ENCODE data around the gene PGLYRP1.
A peak's percentile ranks its signal among the peaks of the same experiment; 100 is the strongest.

Gene PGLYRP1

DNA sequence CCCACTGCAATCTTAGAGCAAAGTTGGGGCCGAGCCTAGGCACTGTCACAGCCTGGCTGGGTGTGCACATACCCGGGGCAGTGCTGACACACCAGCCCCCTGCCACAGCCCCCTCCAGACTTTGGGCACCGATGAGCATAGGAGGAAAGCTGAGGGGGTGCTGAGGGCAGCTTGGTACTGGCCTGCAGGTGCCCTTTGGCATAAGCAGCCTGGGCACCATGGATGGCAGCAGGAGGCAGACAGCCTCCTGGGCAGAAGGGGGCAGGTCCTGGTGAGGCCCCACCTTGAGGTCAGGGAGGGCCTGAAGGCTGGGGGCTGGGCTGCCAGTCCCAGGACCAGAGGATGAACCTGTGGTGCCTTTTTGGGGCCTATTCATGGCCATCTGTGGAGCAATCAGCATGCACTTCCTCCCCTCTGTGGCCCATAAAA lies 9.8 kb upstream of the PGLYRP1 start:
- DNase-seq (ENCODE audit: low read depth), result no peak

DNA sequence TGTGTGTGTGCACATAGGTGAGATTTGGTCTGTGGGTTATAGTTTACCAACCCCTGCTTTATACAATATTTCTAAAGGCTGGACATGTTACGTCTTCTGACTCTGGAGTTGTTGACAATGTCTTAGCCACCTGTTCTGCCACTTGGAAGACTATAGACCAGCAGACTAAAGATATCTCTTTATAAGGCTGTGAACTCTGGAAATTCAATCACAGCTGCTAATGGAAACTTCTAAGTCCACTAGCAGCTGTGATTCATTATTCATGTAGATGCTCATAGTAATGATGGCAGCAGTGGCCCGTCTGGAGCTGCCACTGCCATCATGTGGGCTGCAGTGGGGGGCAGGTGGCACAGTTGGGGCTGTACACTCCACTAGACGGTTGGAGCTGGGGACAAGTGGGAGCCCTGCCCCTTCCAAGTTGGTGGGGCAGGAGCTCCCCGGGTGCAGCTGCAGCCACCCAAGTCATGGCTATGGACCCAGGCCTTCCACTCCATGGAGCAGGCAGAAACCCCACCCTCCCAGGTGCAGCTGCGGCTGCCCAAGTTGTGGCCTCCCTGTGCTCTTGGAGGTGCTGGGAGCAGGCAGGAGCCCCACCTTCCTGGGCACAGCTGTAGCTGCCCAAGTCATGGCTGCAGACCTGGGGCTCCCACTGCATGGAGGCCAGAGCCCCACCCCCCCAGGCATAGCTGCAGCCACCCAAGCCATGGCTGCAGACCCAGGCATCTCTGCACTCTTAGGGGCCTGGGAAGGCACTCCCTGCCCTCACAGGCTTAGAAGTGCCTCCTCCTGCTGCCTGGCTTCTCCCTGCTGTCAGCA lies 9.1 kb upstream of the PGLYRP1 start:
- no peak for DNase-seq (ENCODE audit: low read depth)

GRCh38 chr19:46030812-46031550 lies 8.1 kb upstream of the PGLYRP1 start:
- DNase-seq (ENCODE audit: low read depth), result no peak

DNA sequence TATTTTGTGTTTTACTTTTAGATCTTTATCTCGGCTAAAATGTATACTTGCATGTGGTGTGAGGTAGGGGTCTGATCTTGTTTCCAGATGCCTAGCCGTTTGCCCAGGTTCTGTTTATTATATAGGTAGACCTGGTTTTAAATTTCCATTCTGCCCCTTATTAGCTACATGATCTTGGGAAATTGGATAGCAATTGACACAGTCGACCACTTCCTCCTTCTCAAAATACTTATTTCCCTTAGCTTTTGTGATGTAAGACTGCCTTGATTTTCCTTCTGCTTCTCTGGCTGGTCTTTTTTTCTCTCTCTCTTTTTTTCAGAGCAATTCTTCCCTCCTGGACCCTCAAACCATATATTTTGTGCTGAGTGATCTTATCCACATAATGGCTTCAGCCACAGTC lies 3.0 kb upstream of the PGLYRP1 start:
- DNase-seq (ENCODE audit: low read depth), result no peak

GRCh38 chr19:46023311-46023779 lies 492 bp upstream of the PGLYRP1 start:
- no peak for DNase-seq (ENCODE audit: low read depth)

GRCh38 chr19:46022061-46022430 lies 807 bp downstream of the PGLYRP1 start:
- DNase-seq (ENCODE audit: low read depth), result no peak

GRCh38 chr19:46021531-46022041 lies 1.3 kb downstream of the PGLYRP1 start:
- DNase-seq (ENCODE audit: low read depth), result no peak

GRCh38 chr19:46020819-46021125 lies 2.1 kb downstream of the PGLYRP1 start:
- no peak for DNase-seq (ENCODE audit: low read depth)

- no peak for DNase-seq (ENCODE audit: low read depth)
These were observed 3.6 kb downstream of the PGLYRP1 start for GRCh38 chr19:46019270-46019669.

DNA sequence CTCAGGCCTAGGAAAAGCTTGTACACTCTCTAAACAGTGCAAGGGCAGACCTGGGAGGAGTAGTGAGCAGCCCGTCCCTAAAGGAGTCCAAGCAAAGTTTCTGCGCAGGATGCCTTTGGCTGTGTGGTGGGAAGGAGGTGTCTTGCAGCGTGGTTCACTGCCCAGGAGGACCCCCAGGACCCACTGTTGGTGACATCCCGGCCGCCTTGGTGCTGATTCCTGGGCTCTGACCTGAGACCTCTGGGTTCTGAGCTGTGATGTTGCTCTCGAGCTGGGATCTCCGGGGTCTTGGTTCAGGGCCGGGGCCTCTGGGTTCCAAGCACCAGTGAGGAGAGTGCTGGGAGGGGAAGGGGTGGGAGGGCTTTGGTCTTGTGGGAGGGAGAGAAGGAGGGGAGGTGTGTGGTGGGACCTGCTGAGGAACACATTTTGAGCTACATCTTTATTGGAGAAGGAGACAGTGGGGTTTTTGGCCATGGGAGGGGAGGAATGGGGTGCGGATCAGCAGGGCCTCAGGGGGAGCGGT lies 4.1 kb downstream of the PGLYRP1 start:
- no peak for DNase-seq (ENCODE audit: low read depth)

GRCh38 chr19:46017874-46018675 lies 4.8 kb downstream of the PGLYRP1 start:
- no peak for DNase-seq (ENCODE audit: low read depth)

GRCh38 chr19:46017095-46017429 lies 5.8 kb downstream of the PGLYRP1 start:
- no peak for DNase-seq (ENCODE audit: low read depth)

DNA sequence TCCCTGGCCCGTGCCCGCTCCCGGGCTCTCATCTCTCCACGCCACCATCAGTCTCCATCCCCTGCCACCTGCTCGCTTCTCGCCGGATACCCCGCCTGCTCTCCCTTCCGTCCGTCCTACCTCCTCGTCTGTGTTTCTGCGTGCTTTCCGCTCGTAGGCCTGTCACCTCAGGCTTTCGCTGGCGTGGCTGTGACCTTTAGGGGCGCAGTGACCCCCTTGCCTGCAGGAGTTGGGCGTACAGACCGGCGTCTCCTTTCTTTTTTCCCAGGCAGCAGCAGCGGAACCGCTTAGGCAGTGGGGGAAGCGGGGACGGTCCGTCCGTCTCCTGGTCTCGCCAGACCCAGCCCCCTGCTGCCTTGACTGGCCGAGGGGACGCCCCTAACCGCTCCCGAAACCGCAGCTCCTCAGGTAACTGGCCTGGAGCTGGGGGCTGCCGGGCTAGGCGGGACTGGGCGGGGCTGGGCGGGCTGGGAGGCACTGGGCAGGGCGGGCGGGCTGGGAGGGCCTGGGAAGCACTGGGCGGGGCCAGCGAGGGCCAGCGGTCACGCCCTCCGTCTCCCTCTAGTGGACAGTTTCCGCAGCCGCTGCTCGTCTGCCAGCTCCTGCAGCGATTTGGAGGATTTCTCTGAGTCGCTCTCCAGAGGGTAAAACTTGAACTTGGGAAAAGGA lies 6.3 kb downstream of the PGLYRP1 start:
- peak; percentile 71 for DNase-seq (ENCODE audit: low read depth)

DNA sequence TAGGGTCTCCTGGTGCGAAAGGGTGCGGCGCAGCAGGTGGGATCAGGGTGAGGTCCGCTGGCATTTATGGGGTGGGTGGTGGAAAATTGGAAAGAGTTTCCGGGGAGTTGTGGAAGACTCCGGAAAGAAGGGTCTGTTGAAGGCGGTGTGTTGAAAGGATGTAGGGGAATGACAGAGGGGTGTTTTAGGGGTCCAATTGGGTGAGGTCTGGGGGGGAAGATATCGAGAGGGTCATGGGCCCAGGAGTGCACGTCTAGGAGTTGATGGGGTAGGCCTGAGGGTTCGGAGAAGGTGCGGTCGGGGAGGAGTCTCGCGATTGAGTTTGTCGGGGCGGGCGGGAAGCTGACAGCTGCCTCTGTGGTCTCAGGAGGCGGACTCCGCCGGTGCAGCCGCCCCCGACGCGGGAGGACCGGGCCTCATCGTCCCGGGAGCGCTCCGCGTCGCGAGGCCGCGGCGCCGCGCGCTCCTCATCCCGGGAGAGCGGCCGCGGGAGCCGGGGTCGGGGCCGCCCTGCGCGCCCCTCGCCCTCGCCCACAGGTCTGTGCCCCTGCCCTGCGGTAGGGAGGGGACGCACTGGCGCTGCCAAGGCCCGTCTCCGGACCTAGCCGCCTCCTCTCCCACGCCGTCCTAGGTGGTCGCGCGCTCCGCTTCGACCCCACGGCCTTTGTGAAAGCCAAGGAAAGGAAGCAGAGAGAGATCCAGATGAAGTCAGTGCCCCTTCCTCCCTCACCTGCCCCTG lies 7.0 kb downstream of the PGLYRP1 start:
- DNase-seq (ENCODE audit: low read depth), result no peak

GRCh38 chr19:46014941-46015686 lies 7.7 kb downstream of the PGLYRP1 start:
- peak; percentile 32 for DNase-seq (ENCODE audit: low read depth)

DNA sequence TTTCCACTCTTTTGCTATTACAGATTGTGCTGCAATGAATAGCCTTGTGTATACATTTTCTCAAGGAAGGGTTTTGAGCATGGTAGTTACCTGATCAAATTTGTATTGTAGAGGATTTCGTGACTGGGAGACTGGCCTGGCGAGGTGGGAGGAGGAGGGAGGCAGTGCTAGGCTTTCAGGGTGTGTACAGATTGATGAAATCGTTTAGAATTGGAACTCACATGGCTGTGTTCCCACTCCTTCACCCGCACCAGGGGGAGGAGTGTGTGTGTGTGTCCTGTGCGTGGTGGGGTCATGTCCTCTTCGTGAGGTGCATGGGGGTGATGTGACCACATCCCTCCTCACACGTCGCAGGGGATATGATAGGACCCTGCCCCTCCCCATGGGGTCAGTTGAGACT lies 8.3 kb downstream of the PGLYRP1 start:
- no peak for DNase-seq (ENCODE audit: low read depth)

GRCh38 chr19:46009530-46010510 lies 13.0 kb downstream of the PGLYRP1 start:
- peak; percentile 49 for DNase-seq (ENCODE audit: low read depth)

- DNase-seq (ENCODE audit: low read depth), result no peak
These were observed 16.4 kb downstream of the PGLYRP1 start for GRCh38 chr19:46006411-46006810.

DNA sequence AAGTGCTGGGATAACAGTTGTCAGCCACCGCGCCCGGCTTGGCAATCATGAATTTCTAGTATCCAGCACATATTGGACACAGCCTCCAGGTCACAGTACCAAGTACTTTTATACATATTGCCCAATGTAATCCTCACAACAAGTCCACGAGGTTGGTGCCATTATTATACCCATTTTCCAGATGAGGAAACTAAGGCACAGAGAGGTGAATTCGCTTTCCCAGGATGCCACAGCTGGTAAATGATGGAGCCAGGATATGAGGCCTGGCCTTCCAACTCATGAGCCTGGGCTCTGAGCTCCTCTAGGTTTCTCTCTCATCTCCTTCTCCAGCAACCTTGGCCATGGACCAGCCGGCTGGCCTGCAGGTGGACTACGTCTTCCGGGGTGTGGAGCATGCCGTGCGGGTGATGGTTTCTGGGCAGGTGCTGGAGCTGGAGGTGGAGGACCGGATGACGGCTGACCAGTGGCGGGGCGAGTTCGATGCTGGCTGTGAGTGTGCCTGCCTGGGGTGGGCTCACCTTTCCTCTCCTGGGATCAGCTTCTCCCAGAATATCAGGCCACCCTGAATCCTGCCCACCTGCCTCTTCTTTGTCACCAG lies 20.1 kb downstream of the PGLYRP1 start:
- DNase-seq (ENCODE audit: low read depth), result no peak

All from stimulated activated CD8-positive, alpha-beta memory T cell treated with anti-CD3 and anti-CD28 coated beads, Interleukin-15, amount 100 ng/mL, for 1 hour (primary cell).